Neural cell (in vitro differentiated cells): ENCODE measurements around the gene CDC34. TPM values are rescaled to one million over a fixed set of nuclear protein-coding genes. Genes with fewer than 3 reads are reported as not detected.

Experiments used
- H2AFZ ChIP-seq: fragments of 200-600, 300-800 bp; sonication (generic), shearing (Covaris generic); 2 replicates; pipeline ENCODE4 v1.6.0; 2014; ENCODE audit warnings: low read depth, mild to moderate bottlenecking, antibody characterized with exemption, low read length, moderate library complexity
- H3F3A ChIP-seq: fragments of 200-600 bp; shearing (Covaris generic); 2 replicates; pipeline ENCODE4 v1.6.1; 2016; ENCODE audit warnings: mild to moderate bottlenecking, moderate library complexity, mixed read lengths, antibody characterized with exemption, low read length; ENCODE audit not compliant: insufficient read depth, poor library complexity, severe bottlenecking
- H3K27ac ChIP-seq: fragments of 200-600, 300-800 bp; sonication (generic), shearing (Covaris generic); 2 replicates; pipeline ENCODE4 v1.5.1; 2014; ENCODE audit warnings: mild to moderate bottlenecking, low read length, moderate library complexity
- H3K27me3 ChIP-seq: fragments of 300-800, 200-600 bp; sonication (generic), shearing (Covaris generic); 2 replicates; pipeline ENCODE4 v1.6.0; 2014; ENCODE audit warnings: mild to moderate bottlenecking, low read depth, low read length, moderate library complexity; ENCODE audit not compliant: insufficient read depth
- H3K36me3 ChIP-seq: fragments of 300-800, 200-600 bp; sonication (generic), shearing (Covaris generic); 2 replicates; pipeline ENCODE4 v1.5.1; 2014; ENCODE audit warnings: mild to moderate bottlenecking, antibody characterized with exemption, low read length, moderate library complexity; ENCODE audit not compliant: insufficient read depth
- H3K4me2 ChIP-seq: fragments of 300-800, 200-600 bp; sonication (generic), shearing (Covaris generic); 2 replicates; pipeline ENCODE4 v1.6.0; 2014; ENCODE audit warnings: mild to moderate bottlenecking, low read length
- H3K4me3 ChIP-seq: fragments of 300-800, 200-600 bp; sonication (generic), shearing (Covaris generic); 2 replicates; pipeline ENCODE4 v1.5.1; 2014; ENCODE audit warnings: mild to moderate bottlenecking, low read length, moderate library complexity
- H3K79me2 ChIP-seq: fragments of 200-600 bp; shearing (Covaris generic); replicated peaks from 2 replicates; pipeline ENCODE4 v1.6.0; 2014; ENCODE audit warnings: mild to moderate bottlenecking, low read length, moderate library complexity; ENCODE audit not compliant: insufficient read depth
- H3K9ac ChIP-seq: fragments of 300-800, 200-600 bp; sonication (generic), shearing (Covaris generic); 2 replicates; pipeline ENCODE4 v1.6.1; 2016; ENCODE audit warnings: mild to moderate bottlenecking, low read length, mixed read lengths
- H3K9me2 ChIP-seq: fragments of 200-600 bp; shearing (Covaris generic); 2 replicates; pipeline ENCODE4 v1.6.1; 2016; ENCODE audit warnings: mild to moderate bottlenecking, low read length, mixed read lengths; ENCODE audit not compliant: insufficient read depth
- H3K9me3 ChIP-seq: fragments of 200-600, 300-800 bp; sonication (generic), shearing (Covaris generic); 2 replicates; pipeline ENCODE4 v1.6.1; 2016; ENCODE audit warnings: mild to moderate bottlenecking, mixed run types, low read length, moderate library complexity, mixed read lengths
- H4K20me1 ChIP-seq: fragments of 200-600 bp; shearing (Covaris generic); 2 replicates; pipeline ENCODE4 v1.6.1; 2016; ENCODE audit warnings: mild to moderate bottlenecking, mixed run types; ENCODE audit not compliant: insufficient read depth
- CTCF ChIP-seq: fragments of 450-650 bp; IDR thresholded peaks from 2 replicates; pipeline ENCODE4 v1.5.1; 2014; ENCODE audit warnings: antibody characterized with exemption, mild to moderate bottlenecking, moderate library complexity; ENCODE audit not compliant: poor library complexity, severe bottlenecking
- EP300 ChIP-seq: fragments of 450-650 bp; conservative IDR thresholded peaks from 2 replicates; pipeline ENCODE4 v1.6.1; 2014; ENCODE audit warnings: antibody characterized with exemption, mild to moderate bottlenecking, moderate library complexity; ENCODE audit not compliant: poor library complexity, severe bottlenecking
- EZH2 ChIP-seq: fragments of 200-600, 300-800 bp; shearing (Covaris generic), sonication (generic); IDR thresholded peaks from 2 replicates; pipeline ENCODE4 v1.6.1; 2014; ENCODE audit warnings: antibody characterized with exemption, low read length, borderline replicate concordance, mild to moderate bottlenecking; ENCODE audit not compliant: insufficient read depth, poor library complexity, severe bottlenecking
- MXI1 ChIP-seq: fragments of 450-650 bp; conservative IDR thresholded peaks from 2 replicates; pipeline ENCODE4 v1.6.1; 2014; ENCODE audit warnings: antibody characterized with exemption, mild to moderate bottlenecking; ENCODE audit not compliant: poor library complexity, severe bottlenecking
- POLR2AphosphoS5 ChIP-seq: IDR thresholded peaks from 2 replicates; pipeline ENCODE4 v1.6.1; 2012
- RAD21 ChIP-seq: fragments of 450-650 bp; conservative IDR thresholded peaks from 2 replicates; pipeline ENCODE4 v1.6.1; 2014; ENCODE audit warnings: antibody characterized with exemption, mild to moderate bottlenecking, moderate library complexity
- REST ChIP-seq: IDR thresholded peaks from 2 replicates; pipeline ENCODE4 v1.6.1; 2012; ENCODE audit warnings: borderline replicate concordance
- SMC3 ChIP-seq: fragments of 450-650 bp; conservative IDR thresholded peaks from 2 replicates; pipeline ENCODE4 v1.6.1; 2014; ENCODE audit warnings: antibody characterized with exemption, mild to moderate bottlenecking, moderate library complexity; ENCODE audit not compliant: poor library complexity
- TAF1 ChIP-seq: IDR thresholded peaks from 2 replicates; pipeline ENCODE4 v1.6.1; 2012; ENCODE audit warnings: low read depth
- polyA plus RNA-seq: library from polyadenylated mRNA; depleted of rRNA; stranded (reverse); fragments of >200 nt; gene quantifications from 2 replicates; pipeline ENCODE4 v1.2.3, GENCODE V29; 2014

CDC34 gene
- polyA plus RNA-seq, 1 donor from 2014 or later, result 155 TPM

- no peaks in the 10 kb centered on the region for H3K79me2 ChIP-seq
- H3K4me2 ChIP-seq, result no peak overlapping the region
- no peaks in the 10 kb centered on the region for H3K9me2 ChIP-seq
- no peak overlapping the region for H2AFZ ChIP-seq
- H3K4me3 ChIP-seq, result no peak overlapping the region
- no peak overlapping the region for H3K27ac ChIP-seq
- H4K20me1 ChIP-seq, result no peaks in the 10 kb centered on the region
- TF ChIP-seq MXI1 (no peak), SMC3 (no peak), POLR2AphosphoS5 (no peak), CTCF (no peak), EZH2 (no peak), EP300 (no peak), TAF1 (no peak), RAD21 (no peak), REST (no peak)
- no peaks in the 10 kb centered on the region for H3K27me3 ChIP-seq
- no peak overlapping the region for H3K9ac ChIP-seq
- no peaks in the 10 kb centered on the region for H3K9me3 ChIP-seq
- no peaks in the 10 kb centered on the region for H3K36me3 ChIP-seq
- H3F3A ChIP-seq, result no peaks in the 10 kb centered on the region
Observed at GRCh38 chr19:524062-524674, 7.4 kb upstream of the CDC34 start.

- H3K4me2 ChIP-seq, result no peak overlapping the region
- H3K4me3 ChIP-seq, result no peak overlapping the region
- H3K27ac ChIP-seq, result no peak overlapping the region
- H3K9me3 ChIP-seq, result no peaks in the 10 kb centered on the region
- H3K9ac ChIP-seq, result no peak overlapping the region
- no peak for TF ChIP-seq RAD21
- TF ChIP-seq EP300, result no peak
- no peak for TF ChIP-seq TAF1
- TF ChIP-seq MXI1, result no peak
- no peak for TF ChIP-seq SMC3
- no peak for TF ChIP-seq CTCF
- no peak for TF ChIP-seq EZH2
- TF ChIP-seq POLR2AphosphoS5, result no peak
- TF ChIP-seq REST, result no peak
- H3K9me2 ChIP-seq, result no peaks in the 10 kb centered on the region
- H3K36me3 ChIP-seq, result no peaks in the 10 kb centered on the region
- no peaks in the 10 kb centered on the region for H4K20me1 ChIP-seq
- H2AFZ ChIP-seq, result no peak overlapping the region
- no peaks in the 10 kb centered on the region for H3K27me3 ChIP-seq
- no peaks in the 10 kb centered on the region for H3F3A ChIP-seq
- no peaks in the 10 kb centered on the region for H3K79me2 ChIP-seq
Observed at GRCh38 chr19:525029-525428, 6.5 kb upstream of the CDC34 start.
